Ishikawa (cell line): ENCODE results near the gene CDH16.

ENCODE experiments used
- CEBPB ChIP-seq: IDR thresholded peaks from 2 replicates; pipeline ENCODE4 v1.6.1; 2012
- CREB1 ChIP-seq: IDR thresholded peaks from 2 replicates; pipeline ENCODE4 v1.6.1; 2012; ENCODE audit warnings: low read depth
- EGR1 ChIP-seq: IDR thresholded peaks from 2 replicates; pipeline ENCODE4 v1.6.1; 2012
- EP300 ChIP-seq: IDR thresholded peaks from 2 replicates; pipeline ENCODE4 v1.6.1; 2012; ENCODE audit warnings: borderline replicate concordance
- FOXM1 ChIP-seq: IDR thresholded peaks from 2 replicates; pipeline ENCODE4 v1.6.1; 2012; ENCODE audit warnings: low read depth, borderline replicate concordance
- NFIC ChIP-seq: IDR thresholded peaks from 2 replicates; pipeline ENCODE4 v1.6.1; 2012
- RAD21 ChIP-seq: IDR thresholded peaks from 2 replicates; pipeline ENCODE4 v1.6.1; 2012; ENCODE audit warnings: low read depth
- TAF1 ChIP-seq: IDR thresholded peaks from 2 replicates; pipeline ENCODE4 v1.6.1; 2012; ENCODE audit warnings: low read depth, mild to moderate bottlenecking
- TCF12 ChIP-seq: IDR thresholded peaks from 2 replicates; pipeline ENCODE4 v1.6.1; 2012; ENCODE audit warnings: low read depth
- TEAD4 ChIP-seq: IDR thresholded peaks from 2 replicates; pipeline ENCODE4 v1.6.1; 2012
- YY1 ChIP-seq: IDR thresholded peaks from 2 replicates; pipeline ENCODE4 v1.6.1; 2012; ENCODE audit warnings: low read depth
- ZBTB7A ChIP-seq: IDR thresholded peaks from 2 replicates; pipeline ENCODE4 v1.6.1; 2012; ENCODE audit warnings: low read depth
- TF ChIP-seq, protein P1 (sequence below): IDR thresholded peaks from 2 replicates; pipeline ENCODE4 v1.6.1; 2012
- TF ChIP-seq, protein P2 (sequence below): IDR thresholded peaks from 2 replicates; pipeline ENCODE4 v1.6.1; 2012; ENCODE audit warnings: low read depth, mild to moderate bottlenecking
- TF ChIP-seq, protein P3 (sequence below): IDR thresholded peaks from 2 replicates; pipeline ENCODE4 v1.6.1; 2012

Gene CDH16

DNA sequence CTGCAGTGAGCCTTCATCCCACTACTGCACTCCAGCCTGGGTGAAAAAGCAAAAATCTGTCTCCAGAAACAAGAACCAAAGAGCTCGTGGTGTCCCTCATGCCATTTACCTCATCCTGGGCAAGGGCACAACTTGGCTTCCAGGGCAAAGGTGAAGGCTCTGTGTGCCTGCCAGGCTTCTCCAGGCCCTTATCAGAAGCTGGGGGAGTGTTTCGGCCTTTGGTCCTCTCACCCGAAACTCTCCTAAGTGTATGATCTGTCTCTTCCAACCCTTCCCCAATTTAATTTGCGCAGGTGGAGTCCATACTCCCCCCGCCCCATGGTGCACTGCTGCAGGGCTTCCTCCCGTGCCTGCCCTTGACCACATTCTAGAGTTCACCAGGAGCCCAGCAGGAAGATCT lies 17.8 kb upstream of the CDH16 start:
- no peak for TF ChIP-seq YY1

DNA sequence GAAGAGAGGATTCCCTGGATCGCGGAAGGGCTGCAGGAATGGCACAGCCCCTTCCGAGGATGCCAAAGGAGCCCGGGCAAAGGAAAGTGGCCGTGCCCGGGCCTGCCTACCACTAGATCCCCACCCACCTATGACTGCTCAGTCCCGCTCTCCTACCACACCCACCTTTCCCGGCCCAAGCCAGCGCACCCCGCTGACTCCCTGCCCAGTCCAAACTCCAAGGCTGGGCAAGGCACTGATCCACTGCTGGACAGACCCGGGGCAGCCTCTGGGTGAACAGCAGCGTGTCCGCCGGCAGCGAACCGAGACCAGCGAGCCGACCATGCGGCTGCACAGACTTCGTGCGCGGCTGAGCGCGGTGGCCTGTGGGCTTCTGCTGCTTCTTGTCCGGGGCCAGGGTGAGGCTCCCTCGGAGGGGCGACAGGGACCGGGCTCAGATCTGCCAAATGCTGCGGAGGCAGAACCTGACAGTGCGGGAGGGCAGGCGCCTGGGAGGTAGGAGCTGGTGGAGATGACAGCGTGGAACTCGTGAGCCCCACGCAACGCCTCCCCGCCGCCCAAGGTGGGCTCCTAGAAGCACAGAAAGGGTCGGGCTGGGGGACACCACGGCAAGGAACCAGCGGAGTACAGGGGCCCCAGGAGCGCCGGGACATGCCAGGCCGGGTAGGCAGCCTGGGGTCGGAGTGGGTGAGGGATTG lies 16.8 kb upstream of the CDH16 start, which contains the start of gene CES2:
Gene CES2, plus strand, starts transcription at position 203 of the 698 bp plus-strand sequence. Its CDS starts 120 bp downstream, at position 323.
- TF ChIP-seq ZBTB7A (no peak), TEAD4 (no peak)

DNA sequence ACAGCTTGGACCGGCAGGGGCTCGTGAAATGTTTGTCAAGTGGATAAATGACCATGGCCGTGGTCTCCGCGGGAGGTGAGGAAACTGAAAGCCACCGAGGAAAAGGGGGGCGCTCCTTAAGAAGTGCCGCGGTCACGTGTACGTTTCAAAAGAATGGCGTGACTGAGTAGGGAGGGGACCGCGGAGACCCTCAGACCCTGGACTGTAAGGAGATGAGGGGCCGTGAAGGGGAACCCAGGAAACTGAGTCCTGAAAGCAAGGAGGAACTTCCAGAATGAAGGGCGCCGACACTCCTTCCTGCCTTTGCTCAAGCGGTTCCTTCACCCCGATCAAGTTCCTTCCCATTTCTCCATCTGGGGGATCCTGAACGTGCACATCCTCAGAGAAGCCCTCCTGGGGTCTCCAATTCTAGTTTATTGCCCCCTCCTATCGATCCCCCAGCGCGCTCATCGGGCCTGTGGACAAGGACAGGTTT lies 16.2 kb upstream of the CDH16 start:
- peak; percentile 38; the same call in 1 of the 2 replicates for TF ChIP-seq ZBTB7A

DNA sequence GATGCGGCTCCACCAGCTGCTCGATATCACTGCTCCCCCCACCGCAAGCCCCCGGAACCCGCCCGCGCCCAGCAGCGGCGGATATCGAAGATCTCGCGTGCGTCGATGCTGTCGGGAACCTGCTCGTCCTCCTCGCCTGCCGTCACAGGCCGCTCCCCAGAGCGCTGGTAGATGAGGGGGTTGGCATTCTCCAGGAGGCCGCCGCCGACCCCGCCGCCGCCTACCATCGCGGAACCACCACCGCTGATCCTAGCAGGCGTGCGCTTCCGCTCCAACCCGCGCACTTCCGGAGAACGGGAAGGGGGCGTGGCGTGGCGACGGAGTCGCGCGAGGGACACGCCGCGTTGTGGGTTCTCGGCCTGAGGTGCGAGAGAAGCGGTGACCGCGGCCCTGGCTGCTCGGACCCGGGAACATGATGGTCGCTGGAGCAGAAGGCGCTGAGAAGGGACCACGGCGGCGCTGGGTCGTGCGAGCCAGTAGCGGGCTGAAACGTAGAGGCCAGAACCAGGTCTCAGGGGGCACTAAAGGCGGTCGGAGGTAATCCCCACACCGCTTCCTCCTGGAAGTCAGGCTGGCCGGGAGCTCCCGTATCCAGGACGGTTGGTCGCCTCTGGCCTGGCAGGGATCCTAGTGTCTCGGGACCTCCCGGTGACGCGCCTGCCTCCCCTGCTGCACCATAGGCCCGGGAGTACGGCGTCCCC lies 15.6 kb upstream of the CDH16 start, which contains the start of gene CIAO2B:
Gene CIAO2B, minus strand, starts transcription at position 265 of the 701 bp plus-strand sequence. Its CDS starts 38 bp downstream, at position 227.
- TF ChIP-seq NFIC (0 out of 2 replicates have a peak, but pooled peaks have one; percentile 20), YY1 (peak; percentile 42; the same call in 1 of the 2 replicates), CEBPB (no peak), TAF1 (peak; percentile 86)
- TF ChIP-seq, protein P1, sequence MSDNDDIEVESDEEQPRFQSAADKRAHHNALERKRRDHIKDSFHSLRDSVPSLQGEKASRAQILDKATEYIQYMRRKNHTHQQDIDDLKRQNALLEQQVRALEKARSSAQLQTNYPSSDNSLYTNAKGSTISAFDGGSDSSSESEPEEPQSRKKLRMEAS: peak; percentile 83
- TF ChIP-seq, protein P2, sequence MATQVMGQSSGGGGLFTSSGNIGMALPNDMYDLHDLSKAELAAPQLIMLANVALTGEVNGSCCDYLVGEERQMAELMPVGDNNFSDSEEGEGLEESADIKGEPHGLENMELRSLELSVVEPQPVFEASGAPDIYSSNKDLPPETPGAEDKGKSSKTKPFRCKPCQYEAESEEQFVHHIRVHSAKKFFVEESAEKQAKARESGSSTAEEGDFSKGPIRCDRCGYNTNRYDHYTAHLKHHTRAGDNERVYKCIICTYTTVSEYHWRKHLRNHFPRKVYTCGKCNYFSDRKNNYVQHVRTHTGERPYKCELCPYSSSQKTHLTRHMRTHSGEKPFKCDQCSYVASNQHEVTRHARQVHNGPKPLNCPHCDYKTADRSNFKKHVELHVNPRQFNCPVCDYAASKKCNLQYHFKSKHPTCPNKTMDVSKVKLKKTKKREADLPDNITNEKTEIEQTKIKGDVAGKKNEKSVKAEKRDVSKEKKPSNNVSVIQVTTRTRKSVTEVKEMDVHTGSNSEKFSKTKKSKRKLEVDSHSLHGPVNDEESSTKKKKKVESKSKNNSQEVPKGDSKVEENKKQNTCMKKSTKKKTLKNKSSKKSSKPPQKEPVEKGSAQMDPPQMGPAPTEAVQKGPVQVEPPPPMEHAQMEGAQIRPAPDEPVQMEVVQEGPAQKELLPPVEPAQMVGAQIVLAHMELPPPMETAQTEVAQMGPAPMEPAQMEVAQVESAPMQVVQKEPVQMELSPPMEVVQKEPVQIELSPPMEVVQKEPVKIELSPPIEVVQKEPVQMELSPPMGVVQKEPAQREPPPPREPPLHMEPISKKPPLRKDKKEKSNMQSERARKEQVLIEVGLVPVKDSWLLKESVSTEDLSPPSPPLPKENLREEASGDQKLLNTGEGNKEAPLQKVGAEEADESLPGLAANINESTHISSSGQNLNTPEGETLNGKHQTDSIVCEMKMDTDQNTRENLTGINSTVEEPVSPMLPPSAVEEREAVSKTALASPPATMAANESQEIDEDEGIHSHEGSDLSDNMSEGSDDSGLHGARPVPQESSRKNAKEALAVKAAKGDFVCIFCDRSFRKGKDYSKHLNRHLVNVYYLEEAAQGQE: no peak

DNA sequence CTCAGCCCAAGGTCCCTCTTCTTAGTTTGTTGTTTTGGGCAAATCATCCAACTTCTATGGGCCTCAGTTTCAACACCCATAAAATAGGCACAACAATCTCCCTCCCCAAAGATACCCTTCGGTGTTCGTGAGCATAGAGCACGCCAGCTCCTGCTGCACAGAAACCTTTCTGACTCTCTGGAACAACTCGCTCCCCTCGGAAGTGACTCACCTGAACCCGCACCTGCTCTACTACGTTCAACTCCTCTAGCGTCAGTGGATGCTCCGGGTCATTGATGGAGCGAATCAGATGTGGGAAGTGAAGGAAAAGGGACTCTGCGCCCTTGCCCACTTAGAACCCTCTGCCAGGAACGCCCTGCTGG lies 15.1 kb upstream of the CDH16 start:
- no peak for TF ChIP-seq NFIC
- TF ChIP-seq TCF12: no peak
- no peak for TF ChIP-seq CREB1
- no peak for TF ChIP-seq FOXM1
- TF ChIP-seq, protein P3, sequence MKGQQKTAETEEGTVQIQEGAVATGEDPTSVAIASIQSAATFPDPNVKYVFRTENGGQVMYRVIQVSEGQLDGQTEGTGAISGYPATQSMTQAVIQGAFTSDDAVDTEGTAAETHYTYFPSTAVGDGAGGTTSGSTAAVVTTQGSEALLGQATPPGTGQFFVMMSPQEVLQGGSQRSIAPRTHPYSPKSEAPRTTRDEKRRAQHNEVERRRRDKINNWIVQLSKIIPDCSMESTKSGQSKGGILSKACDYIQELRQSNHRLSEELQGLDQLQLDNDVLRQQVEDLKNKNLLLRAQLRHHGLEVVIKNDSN: no peak
- TF ChIP-seq, protein P2: no peak
- no peak for TF ChIP-seq EGR1

DNA sequence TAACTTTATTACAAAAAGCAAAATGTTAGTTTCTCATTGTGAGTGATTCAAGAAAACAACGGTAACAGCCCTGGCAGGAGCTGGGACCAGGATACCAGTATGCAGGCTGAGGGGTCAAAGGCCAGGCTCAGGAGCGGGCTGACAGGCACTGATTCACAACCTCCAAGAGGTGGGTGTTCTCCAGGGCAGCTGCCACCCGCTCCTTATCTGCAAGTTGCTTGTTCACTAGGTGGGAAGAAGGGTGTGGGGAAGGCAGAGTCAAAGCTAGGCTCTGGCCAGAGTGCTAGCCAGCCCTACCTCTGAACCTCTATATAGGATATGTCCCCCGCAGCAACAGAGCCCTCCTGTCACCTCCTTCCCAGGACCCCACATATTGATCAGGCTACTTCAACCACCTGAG lies 13.4 kb upstream of the CDH16 start:
- TF ChIP-seq FOXM1 (no peak), TEAD4 (no peak), EGR1 (no peak), ZBTB7A (no peak), YY1 (no peak), TAF1 (no peak), RAD21 (no peak), CEBPB (no peak), CREB1 (no peak), EP300 (no peak), TCF12 (no peak), NFIC (no peak)
- TF ChIP-seq, protein P1: no peak
- TF ChIP-seq, protein P2: no peak
- TF ChIP-seq, protein P3: no peak
